Transverse colon (tissue), 4 donors: ENCODE measurements around the gene BBC3.

Experiments used
- CTCF ChIP-seq, 5 experiments: fragments of 200-600 bp in 3 of 5; fragments of 450-650 bp in 2 of 5; sonication (generic) in 3 of 5; IDR thresholded peaks; 1 replicate in 2 of 5; 2 replicates in 3 of 5; pipeline ENCODE4 v1.5.1; 2016 to 2017; ENCODE audit warnings: antibody characterized with exemption in 5 of 5, inconsistent platforms in 3 of 5, mild to moderate bottlenecking in 2 of 5, moderate library complexity in 1 of 5
- EP300 ChIP-seq: sonication (generic); formaldehyde crosslinking; IDR thresholded peaks from one replicate; pipeline ENCODE4 v1.6.1; 2017; ENCODE audit warnings: antibody characterized with exemption, low read depth
- POLR2A ChIP-seq: fragments of 450-650 bp; IDR thresholded peaks from one replicate; pipeline ENCODE4 v1.6.1; 2016; ENCODE audit warnings: antibody characterized with exemption, mild to moderate bottlenecking, moderate library complexity
- POLR2AphosphoS5 ChIP-seq, 3 donors: sonication (generic); formaldehyde crosslinking; IDR thresholded peaks; one replicate each; pipeline ENCODE4 v1.6.1; 2016; ENCODE audit warnings: antibody characterized with exemption in 3 of 3

- TF ChIP-seq CTCF (IDR thresholded peaks at IDR 0.05): no peak
- no peak for TF ChIP-seq POLR2A
- TF ChIP-seq EP300: no peak
- no peak for TF ChIP-seq POLR2AphosphoS5 (IDR thresholded peaks at IDR 0.05)
Measured at GRCh38 chr19:47228168-47228936, 2.6 kb downstream of the BBC3 start.
